ENCODE data around the gene LRP8. TPM values are rescaled to one million over a fixed set of nuclear protein-coding genes. Genes with fewer than 3 reads are reported as not detected.

The LRP8 gene
- total RNA-seq, 1 donor from 2014 or later = 12.8 TPM

DNA sequence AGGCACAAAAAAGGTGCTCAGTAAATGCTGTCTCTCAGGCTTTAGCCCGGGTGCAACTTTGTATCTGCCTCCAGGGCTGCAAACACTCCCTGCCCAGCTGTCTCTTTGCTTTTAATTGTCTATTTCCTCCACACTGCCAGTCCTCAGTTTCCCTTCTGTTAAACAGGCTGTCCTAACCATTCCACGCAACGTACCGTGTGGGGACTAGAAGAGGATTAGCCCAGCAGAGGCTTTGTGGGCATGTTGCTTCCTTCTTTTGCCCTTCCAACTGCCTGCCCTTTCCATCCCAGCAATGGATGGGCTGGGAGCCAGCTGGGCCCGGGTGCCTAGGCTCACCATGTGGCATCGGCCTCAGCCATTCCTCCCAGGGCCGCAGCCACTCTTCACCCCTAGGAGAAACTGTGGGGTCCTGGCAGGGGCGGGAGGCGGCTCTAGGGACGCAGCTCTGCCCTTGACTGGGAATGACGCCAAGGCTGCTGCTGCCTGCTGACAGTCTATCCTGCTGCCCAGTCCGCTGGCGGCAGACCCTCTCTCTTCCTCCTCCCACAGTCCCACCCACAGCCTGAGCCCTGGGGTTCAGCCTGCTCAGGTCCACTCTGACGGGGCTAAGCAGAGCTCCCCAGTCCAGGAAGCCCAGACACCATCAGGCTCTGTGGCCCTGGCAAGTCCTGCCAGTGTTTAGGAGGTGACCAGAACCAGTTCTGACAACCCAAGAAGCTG lies 40.6 kb upstream of the LRP8 start:
- Histone ChIP-seq H3K36me3 (ENCODE audit: insufficient read depth, low read length) (no peaks in the 10 kb centered on the region), H3K79me2 (ENCODE audit: insufficient read depth, low read length) (no peaks in the 10 kb centered on the region), H3K9me3 (ENCODE audit: insufficient read depth, low read depth, low read length) (no peaks in the 10 kb centered on the region), H3K9ac (ENCODE audit: low read length) (no peak overlapping the region), H3K4me3 (ENCODE audit: insufficient read depth, low read depth, low read length) (no peak overlapping the region), H2AFZ (ENCODE audit: low read depth, low read length) (no peak overlapping the region), H3K27ac (ENCODE audit: low read depth, low read length) (no peak overlapping the region), H4K20me1 (ENCODE audit: insufficient read depth, low read length) (no peaks in the 10 kb centered on the region), H3K27me3 (ENCODE audit: insufficient read depth, low read length) (peaks cover 6% of the 10 kb centered on the region), H3K4me2 (ENCODE audit: low read length) (no peak overlapping the region), H3K4me1 (ENCODE audit: insufficient read depth, low read length) (no peaks in the 10 kb centered on the region)
- DNase-seq (ENCODE audit: low read depth) (no peak), FAIRE-seq (no peak)
- TF ChIP-seq EZH2 (IDR thresholded peaks at IDR 0.05; ENCODE audit: insufficient read depth, low read length) = no peak
- TF ChIP-seq, protein P1, sequence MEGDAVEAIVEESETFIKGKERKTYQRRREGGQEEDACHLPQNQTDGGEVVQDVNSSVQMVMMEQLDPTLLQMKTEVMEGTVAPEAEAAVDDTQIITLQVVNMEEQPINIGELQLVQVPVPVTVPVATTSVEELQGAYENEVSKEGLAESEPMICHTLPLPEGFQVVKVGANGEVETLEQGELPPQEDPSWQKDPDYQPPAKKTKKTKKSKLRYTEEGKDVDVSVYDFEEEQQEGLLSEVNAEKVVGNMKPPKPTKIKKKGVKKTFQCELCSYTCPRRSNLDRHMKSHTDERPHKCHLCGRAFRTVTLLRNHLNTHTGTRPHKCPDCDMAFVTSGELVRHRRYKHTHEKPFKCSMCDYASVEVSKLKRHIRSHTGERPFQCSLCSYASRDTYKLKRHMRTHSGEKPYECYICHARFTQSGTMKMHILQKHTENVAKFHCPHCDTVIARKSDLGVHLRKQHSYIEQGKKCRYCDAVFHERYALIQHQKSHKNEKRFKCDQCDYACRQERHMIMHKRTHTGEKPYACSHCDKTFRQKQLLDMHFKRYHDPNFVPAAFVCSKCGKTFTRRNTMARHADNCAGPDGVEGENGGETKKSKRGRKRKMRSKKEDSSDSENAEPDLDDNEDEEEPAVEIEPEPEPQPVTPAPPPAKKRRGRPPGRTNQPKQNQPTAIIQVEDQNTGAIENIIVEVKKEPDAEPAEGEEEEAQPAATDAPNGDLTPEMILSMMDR (IDR thresholded peaks at IDR 0.05; ENCODE audit: insufficient read depth, low read depth, low read length) = no peak
- Mint-ChIP-seq H3K27ac (ENCODE audit: unreplicated experiment) (no peak overlapping the region), H3K4me1 (ENCODE audit: low read depth, unreplicated experiment) (no peaks in the 10 kb centered on the region), H3K9me3 (ENCODE audit: unreplicated experiment) (peaks cover 3% of the 10 kb centered on the region), H3K27me3 (ENCODE audit: low read depth, unreplicated experiment) (peaks cover 47% of the 10 kb centered on the region), H3K36me3 (ENCODE audit: low read depth, unreplicated experiment) (no peaks in the 10 kb centered on the region), H3K4me3 (ENCODE audit: unreplicated experiment) (no peak overlapping the region)

DNA sequence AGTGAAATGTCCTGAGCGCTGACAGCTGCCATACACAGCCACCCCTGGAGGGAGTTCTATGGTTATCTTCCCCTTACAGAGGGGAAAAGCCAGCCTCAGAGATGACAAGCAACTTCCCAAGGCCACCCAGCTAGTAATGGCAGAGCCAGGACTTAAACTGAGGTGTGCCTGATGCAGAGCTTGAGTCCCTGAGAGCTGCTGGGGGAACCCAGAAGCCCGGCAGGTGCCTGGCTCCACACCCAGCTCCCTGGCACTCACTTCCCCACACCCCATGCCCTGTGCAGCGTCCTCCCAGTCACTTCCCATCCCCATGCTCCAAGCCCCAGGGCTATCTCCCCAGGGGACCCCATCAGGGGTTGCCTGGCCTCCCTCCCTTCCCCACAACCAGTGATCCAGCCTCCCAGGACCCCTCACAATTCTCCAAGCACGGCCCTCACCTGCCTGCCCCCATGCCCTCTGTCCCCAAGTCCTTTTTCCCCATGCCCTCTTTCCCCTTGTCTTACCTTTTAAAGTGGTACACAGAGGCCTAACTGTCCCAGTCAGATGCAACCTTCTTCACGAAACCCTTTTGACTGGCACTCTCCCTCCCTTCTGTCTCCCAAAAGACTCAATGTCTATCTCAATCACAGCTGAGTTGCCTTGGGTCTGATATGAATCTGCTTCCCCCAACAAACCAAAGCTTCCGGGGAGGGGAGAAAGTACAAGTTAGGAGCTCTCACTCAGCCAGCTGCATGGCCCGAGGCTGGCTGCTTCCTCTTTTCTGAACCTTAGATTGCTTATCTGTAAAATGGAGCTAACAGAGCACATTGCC lies 39.8 kb upstream of the LRP8 start:
- no peak for TF ChIP-seq EZH2 (IDR thresholded peaks at IDR 0.05; ENCODE audit: insufficient read depth, low read length)
- TF ChIP-seq, protein P1 (IDR thresholded peaks at IDR 0.05; ENCODE audit: insufficient read depth, low read depth, low read length) = no peak
- FAIRE-seq = no peak
- no peaks in the 10 kb centered on the region for H3K4me1 ChIP-seq (ENCODE audit: insufficient read depth, low read length)
- Mint-ChIP-seq H3K9me3 (ENCODE audit: unreplicated experiment) (peaks cover 4% of the 10 kb centered on the region), H3K27me3 (ENCODE audit: low read depth, unreplicated experiment) (peaks cover 45% of the 10 kb centered on the region), H3K27ac (ENCODE audit: unreplicated experiment) (no peak overlapping the region), H3K4me3 (ENCODE audit: unreplicated experiment) (no peak overlapping the region), H3K36me3 (ENCODE audit: low read depth, unreplicated experiment) (no peaks in the 10 kb centered on the region), H3K4me1 (ENCODE audit: low read depth, unreplicated experiment) (no peaks in the 10 kb centered on the region)
- no peak overlapping the region for H3K27ac ChIP-seq (ENCODE audit: low read depth, low read length)
- H3K36me3 ChIP-seq (ENCODE audit: insufficient read depth, low read length) = no peaks in the 10 kb centered on the region
- H4K20me1 ChIP-seq (ENCODE audit: insufficient read depth, low read length) = no peaks in the 10 kb centered on the region
- no peak for DNase-seq (ENCODE audit: low read depth)
- H3K27me3 ChIP-seq (ENCODE audit: insufficient read depth, low read length) = peaks cover 6% of the 10 kb centered on the region
- H2AFZ ChIP-seq (ENCODE audit: low read depth, low read length) = no peak overlapping the region
- H3K79me2 ChIP-seq (ENCODE audit: insufficient read depth, low read length) = no peaks in the 10 kb centered on the region
- H3K4me3 ChIP-seq (ENCODE audit: insufficient read depth, low read depth, low read length) = no peak overlapping the region
- H3K9ac ChIP-seq (ENCODE audit: low read length) = no peak overlapping the region
- no peak overlapping the region for H3K4me2 ChIP-seq (ENCODE audit: low read length)
- no peaks in the 10 kb centered on the region for H3K9me3 ChIP-seq (ENCODE audit: insufficient read depth, low read depth, low read length)

All from astrocyte (in vitro differentiated cells and primary cell).